Subcutaneous adipose tissue (tissue), 4 donors: ENCODE results near the gene RAPGEF1. TPM values are rescaled to one million over a fixed set of nuclear protein-coding genes. Genes with fewer than 3 reads are reported as not detected.

Source experiments
- CTCF ChIP-seq: fragments of 450-650 bp; IDR thresholded peaks from one replicate; pipeline ENCODE4 v1.5.1; 2016; ENCODE audit warnings: low read depth, mild to moderate bottlenecking, control low read depth, antibody characterized with exemption, moderate library complexity
- total RNA-seq, 4 donors: library from RNA; depleted of rRNA; stranded (reverse); fragments of >200 nt; gene quantifications; one replicate each; pipeline ENCODE4 v1.1.0, GENCODE V29; 2016

Gene RAPGEF1
- total RNA-seq, 4 donors from 2014 or later: 47.1 to 79.5 (median 61.4) TPM

GRCh38 chr9:131747352-131747751, 7.5 kb upstream of the RAPGEF1 start:
- no peak for TF ChIP-seq CTCF

- no peak for TF ChIP-seq CTCF
These were observed 5.7 kb upstream of the RAPGEF1 start for GRCh38 chr9:131745610-131746009.

- TF ChIP-seq CTCF: no peak
These were observed 4.9 kb upstream of the RAPGEF1 start for GRCh38 chr9:131744720-131745201.

DNA sequence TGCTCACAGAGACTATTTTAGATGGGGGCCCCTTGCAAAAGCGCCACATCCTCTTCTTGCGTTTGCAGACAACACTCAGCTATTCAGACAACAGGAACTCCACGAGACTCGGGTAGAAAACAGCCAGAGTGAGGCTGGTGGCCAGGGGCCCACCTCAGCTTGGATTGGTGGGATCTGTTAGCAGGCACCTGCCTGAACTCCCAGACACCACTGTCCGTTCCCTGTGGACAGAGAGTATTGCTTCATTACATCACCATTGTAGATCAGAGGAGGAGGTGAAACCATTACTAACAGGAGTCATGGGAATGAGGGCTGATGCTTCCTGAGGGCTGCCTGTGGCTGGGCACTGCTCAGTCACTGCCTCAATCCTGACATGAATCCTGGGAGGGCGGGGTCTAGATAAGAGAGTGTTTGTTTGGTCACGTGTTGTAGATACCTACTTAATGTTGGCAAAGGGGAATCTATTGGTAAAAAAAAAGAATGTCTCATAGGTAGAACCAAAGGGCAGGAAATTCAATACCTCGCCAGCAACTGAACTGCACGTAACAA, 4.4 kb upstream of the RAPGEF1 start:
- TF ChIP-seq CTCF: no peak

DNA sequence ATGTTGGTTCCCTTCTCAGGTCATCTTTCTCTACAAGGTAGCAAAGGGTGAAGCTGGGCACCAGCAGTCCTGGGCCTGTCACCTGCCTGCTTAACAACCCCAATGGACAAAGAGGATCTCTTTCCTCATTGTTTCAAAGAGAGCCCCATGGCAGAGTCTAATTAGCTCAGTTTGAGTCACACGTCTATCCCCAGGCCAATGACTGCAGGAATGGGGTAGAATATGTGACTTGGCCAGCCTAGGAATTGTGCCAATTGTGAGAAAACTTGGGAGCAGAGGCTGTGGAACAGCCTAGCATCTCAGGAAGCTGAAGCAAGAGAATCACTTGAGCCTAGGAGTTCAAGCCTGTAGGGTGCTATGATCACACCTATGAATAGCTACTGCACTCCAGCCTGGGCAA, 3.6 kb upstream of the RAPGEF1 start:
- no peak for TF ChIP-seq CTCF

GRCh38 chr9:131743096-131743495, 3.2 kb upstream of the RAPGEF1 start:
- TF ChIP-seq CTCF: no peak

- no peak for TF ChIP-seq CTCF
These were observed 1.0 kb upstream of the RAPGEF1 start for GRCh38 chr9:131740898-131741297.
